IPS DF 4.7 (cell line): ENCODE data around the gene CNOT2.
"Not testable (repeated sequence)": the region's sequence is repeated elsewhere in the genome, so short reads cannot be mapped to it uniquely, and the experiment has no call there.

Source experiments
- DNase-seq: peaks from one replicate; pipeline ENCODE4 v3.0.0-alpha.2; 2013; ENCODE audit warnings: low spot score; ENCODE audit errors: extremely low read depth

Gene CNOT2

GRCh38 chr12:70364695-70365397 lies 121.6 kb downstream of the CNOT2 start:
- DNase-seq: no peak

GRCh38 chr12:70365398-70365647 lies 122.1 kb downstream of the CNOT2 start:
- no peak for DNase-seq

- no peak for DNase-seq
Measured at GRCh38 chr12:70365648-70366518, 122.7 kb downstream of the CNOT2 start, which contains the start of gene KCNMB4. TSS of gene KCNMB4 (plus strand) at chr12:70366290. CDS start at chr12:70366735, 445 bp downstream.

DNA sequence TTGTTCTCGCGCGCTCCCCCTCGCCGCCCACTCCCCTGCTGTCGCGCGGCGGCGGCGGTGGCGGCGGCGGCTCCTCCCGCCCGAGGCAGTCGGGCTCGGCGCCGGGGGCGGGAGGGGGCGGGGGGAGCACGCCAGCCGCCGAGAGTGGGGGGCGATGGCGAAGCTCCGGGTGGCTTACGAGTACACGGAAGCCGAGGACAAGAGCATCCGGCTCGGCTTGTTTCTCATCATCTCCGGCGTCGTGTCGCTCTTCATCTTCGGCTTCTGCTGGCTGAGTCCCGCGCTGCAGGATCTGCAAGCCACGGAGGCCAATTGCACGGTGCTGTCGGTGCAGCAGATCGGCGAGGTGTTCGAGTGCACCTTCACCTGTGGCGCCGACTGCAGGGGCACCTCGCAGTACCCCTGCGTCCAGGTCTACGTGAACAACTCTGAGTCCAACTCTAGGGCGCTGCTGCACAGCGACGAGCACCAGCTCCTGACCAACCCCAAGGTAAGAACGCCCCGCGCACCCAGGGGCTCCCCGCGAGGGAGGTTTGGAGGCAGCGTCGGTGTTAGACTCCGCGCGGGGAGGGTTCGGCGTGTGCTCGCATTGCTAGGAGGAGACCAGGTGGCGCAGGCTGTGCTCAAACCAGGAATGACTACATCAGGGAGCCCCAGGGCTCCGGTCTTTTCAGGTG lies 123.5 kb downstream of the CNOT2 start:
- DNase-seq: no peak

GRCh38 chr12:70367258-70368141 lies 124.3 kb downstream of the CNOT2 start:
- DNase-seq: no peak

GRCh38 chr12:70372881-70373280 lies 129.6 kb downstream of the CNOT2 start:
- no peak for DNase-seq

GRCh38 chr12:70379846-70380245 lies 136.6 kb downstream of the CNOT2 start:
- DNase-seq: no peak

- no peak for DNase-seq
Measured at GRCh38 chr12:70383484-70383883, 140.3 kb downstream of the CNOT2 start.

DNA sequence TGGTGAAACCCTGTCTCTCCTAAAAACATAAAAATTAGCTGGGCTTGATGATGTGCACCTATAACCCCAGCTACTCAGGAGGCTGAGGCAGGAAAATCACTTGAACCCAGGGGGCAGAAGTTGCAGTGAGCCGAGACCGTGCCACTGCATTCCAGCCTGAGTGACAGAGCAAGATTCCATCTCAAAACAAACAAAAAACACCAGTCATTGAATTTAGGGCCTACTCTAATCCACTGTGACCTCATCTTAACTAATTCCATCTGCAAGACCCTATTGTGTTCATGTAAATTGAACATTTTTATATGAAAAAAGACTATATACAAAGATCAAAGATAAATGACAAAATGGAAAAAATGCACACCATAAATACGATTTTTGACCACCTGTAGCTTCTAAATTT lies 140.7 kb downstream of the CNOT2 start:
- no peak for DNase-seq

GRCh38 chr12:70386771-70387170 lies 143.5 kb downstream of the CNOT2 start:
- no peak for DNase-seq

DNA sequence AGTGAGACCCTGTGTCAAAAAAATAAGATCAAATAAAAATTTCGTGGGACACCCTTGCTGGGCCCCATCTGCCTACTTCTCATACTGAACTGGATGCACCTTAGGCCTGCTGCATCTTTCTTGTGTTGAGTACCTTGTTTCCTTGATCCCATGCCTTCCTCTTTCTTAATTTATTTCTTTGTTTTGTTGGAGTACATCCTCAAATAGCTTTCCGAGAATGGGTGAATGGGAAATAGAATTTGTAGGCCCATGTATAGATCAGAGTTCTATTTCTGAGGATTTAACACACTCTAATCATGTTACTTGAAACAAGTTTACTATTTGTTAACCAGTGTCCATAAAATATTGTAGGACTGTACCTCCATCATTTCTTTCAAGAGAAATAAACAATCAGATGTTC lies 146.4 kb downstream of the CNOT2 start:
- DNase-seq: no peak

DNA sequence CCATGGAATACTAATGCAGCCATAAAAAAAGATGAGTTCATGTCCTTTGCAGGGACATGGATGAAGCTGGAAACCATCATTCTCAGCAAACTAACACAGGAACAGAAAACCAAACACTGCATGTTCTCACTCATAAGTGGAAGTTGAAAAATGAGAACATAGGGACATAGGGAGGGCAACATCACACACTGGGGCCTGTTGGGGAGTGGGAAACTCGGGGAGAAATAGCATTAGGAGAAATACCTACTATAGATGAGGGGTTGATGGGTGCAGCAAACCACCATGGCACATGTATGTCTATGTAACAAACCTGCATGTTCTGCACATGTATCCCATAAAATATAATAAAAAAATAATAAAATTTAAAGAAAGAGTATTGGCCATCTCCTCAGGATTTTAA lies 149.4 kb downstream of the CNOT2 start:
- DNase-seq: not testable (repeated sequence)

DNA sequence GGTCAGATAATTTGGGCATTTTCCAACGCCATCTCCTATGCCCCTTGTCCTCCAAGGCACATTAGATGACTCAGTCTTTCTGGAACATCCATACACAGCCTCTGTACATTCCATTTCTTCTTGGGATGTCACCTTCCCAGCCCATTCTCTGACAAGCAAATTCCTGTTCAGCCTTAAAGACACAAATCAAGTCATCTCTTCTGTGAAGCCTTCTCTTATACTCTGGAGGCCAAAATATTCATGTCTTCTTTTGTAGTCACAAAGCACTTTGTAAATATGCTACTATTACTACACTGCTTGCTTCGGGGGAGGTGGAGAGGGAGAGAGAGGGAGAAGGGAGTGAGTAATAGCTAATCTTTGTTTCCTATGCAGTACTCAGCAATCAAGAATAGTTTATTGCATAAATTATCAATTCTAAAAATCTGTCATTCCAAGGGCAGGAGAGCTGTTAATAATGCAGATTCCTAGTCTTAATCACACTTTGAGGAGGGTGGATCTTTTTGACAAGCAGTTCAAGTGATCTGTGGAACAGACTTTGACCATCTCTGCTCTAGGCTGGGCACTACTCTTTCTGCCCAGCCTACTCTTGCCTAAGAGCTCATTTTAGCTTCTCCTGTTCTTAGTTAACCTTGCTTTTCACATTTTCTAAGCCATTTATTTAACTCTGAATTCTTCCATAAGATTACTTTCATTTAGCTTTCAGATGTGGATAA lies 150.7 kb downstream of the CNOT2 start:
- no peak for DNase-seq

DNA sequence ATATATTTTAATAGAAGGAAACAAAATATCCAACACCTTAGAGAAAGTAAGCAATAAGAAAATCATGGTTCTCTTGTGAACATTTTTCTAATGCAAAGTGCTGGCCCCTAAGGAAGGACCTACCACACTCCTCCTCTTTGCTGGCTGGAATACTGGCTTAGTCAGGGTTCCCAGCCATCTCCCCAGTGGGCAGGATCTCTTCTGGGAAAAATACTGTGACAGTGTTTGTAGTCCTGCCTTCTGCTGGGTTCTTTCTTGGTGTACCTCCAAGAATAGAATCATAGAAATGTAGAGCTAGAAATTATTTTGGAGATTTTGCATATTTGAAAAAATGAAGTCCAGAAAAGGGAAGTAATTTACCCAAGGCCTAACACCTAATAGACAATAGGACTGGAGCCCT lies 154.8 kb downstream of the CNOT2 start:
- no peak for DNase-seq

GRCh38 chr12:70398862-70399261 lies 155.6 kb downstream of the CNOT2 start:
- no peak for DNase-seq

DNA sequence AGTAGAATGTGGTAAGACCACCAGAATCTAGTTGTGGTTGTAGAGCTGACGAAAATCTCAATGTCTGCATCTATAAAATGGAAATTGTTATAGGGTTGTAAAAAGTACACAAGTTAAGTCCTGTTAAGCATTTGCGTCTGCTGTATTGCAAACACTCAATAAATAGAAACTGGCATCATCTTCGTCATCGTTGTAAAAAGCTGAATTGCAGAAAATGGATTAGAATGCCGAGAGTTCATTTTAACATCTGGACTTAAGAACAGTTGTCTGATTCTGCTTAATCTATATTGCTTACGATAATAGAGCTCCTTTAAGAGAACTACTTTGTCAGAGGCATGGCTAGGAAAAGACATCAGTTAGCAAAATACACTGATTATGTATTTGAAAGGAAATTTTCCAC lies 156.1 kb downstream of the CNOT2 start:
- DNase-seq: no peak

DNA sequence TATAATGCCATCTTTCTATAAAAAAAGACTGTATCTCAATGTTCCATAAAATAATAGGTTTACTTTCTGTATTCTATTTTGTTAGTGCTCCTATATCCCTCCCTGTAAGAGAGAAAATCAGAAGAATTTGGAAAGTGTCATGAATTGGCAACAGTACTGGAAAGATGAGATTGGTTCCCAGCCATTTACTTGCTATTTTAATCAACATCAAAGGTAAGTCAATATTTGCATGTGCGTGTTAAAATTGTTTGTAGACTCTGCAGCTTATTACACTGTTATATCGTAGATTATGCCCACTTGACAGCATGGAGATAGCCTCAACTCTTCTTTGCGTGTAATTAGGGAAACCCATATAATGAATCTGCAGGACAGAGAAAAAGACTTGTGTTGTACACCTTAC lies 156.9 kb downstream of the CNOT2 start:
- DNase-seq: no peak

- DNase-seq: no peak
Measured at GRCh38 chr12:70402597-70402996, 159.4 kb downstream of the CNOT2 start.

DNA sequence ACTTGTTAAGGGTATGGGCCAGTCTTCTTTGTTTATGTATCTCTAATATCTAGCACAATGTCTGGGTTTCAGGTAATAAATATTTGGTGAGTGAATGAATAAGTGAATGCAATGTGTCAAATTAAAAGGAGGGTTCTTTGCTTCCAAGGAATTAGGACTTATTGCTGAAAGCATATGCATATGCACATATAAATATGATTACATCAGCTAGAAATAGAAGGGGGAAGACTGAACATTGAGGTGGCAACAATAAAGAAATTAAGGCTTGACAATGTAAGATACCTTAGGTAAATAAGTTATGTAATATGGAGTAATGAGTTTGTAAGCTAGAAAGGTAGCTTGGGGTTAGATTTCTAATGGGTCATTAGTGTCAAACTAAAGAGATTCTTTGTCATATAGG lies 160.6 kb downstream of the CNOT2 start:
- DNase-seq: no peak
